CD8-positive, alpha-beta memory T cell (primary cell): ENCODE data around the gene SAMD3. TPM values are rescaled to one million over a fixed set of nuclear protein-coding genes. Genes with fewer than 3 reads are reported as not detected.

Experiments
- CTCF ChIA-PET: fragments of 350-600 bp; sonication (Branson Sonifier 250); formaldehyde crosslinking; loops from one replicate; lab custom pipeline; 2021; ENCODE audit warnings: antibody characterized with exemption; lab: Charles Lee
- POLR2A ChIA-PET: fragments of 350-600 bp; sonication (Branson Sonifier 250); formaldehyde crosslinking; loops from one replicate; lab custom pipeline; 2021; ENCODE audit warnings: antibody characterized with exemption; lab: Charles Lee
- DNase-seq, 5 donors: peaks; one replicate each; pipeline versions ENCODE4 v3.0.0 to v3.0.0-alpha.2; 2020 to 2022; ENCODE audit warnings: mixed read lengths in 1 of 5
- H3K27ac ChIP-seq: one replicate; pipeline ENCODE4 v1.7.0; 2013; ENCODE audit warnings: low read depth, mild to moderate bottlenecking, low read length, moderate library complexity
- H3K27me3 ChIP-seq: 2 replicates; pipeline ENCODE4 v1.7.0; 2013; ENCODE audit warnings: low read length, mild to moderate bottlenecking; ENCODE audit not compliant: insufficient read depth, poor library complexity, severe bottlenecking
- H3K36me3 ChIP-seq: 2 replicates; pipeline ENCODE4 v1.7.0; 2013; ENCODE audit warnings: mild to moderate bottlenecking, low read length, moderate library complexity; ENCODE audit not compliant: insufficient read depth
- H3K4me1 ChIP-seq: 2 replicates; pipeline ENCODE4 v1.7.0; 2013; ENCODE audit warnings: mild to moderate bottlenecking, low read length, moderate library complexity; ENCODE audit not compliant: insufficient read depth
- H3K4me3 ChIP-seq: 2 replicates; pipeline ENCODE4 v1.7.0; 2013; ENCODE audit warnings: mild to moderate bottlenecking, low read length
- H3K9me3 ChIP-seq: 2 replicates; pipeline ENCODE4 v1.7.0; 2013; ENCODE audit warnings: mild to moderate bottlenecking, low read length
- H3K27ac Mint-ChIP-seq, 8 donors: one replicate each; pipeline ENCODE4 v1.8.0; 2020 to 2021; ENCODE audit warnings: mixed read lengths in 8 of 8, mild to moderate bottlenecking in 6 of 8, inconsistent platforms in 3 of 8, moderate library complexity in 3 of 8
- H3K27me3 Mint-ChIP-seq, 2 donors: one replicate each; pipeline ENCODE4 v1.8.0; 2020 to 2021; ENCODE audit warnings: mixed read lengths in 2 of 2, mild to moderate bottlenecking in 1 of 2, moderate library complexity in 1 of 2
- H3K36me3 Mint-ChIP-seq, 3 donors: one replicate each; pipeline ENCODE4 v1.8.0; 2020 to 2021; ENCODE audit warnings: mixed read lengths in 3 of 3, inconsistent platforms in 1 of 3, mild to moderate bottlenecking in 1 of 3
- H3K4me1 Mint-ChIP-seq, 3 donors: one replicate each; pipeline ENCODE4 v1.8.0; 2020 to 2021; ENCODE audit warnings: mixed read lengths in 3 of 3, inconsistent platforms in 1 of 3, mild to moderate bottlenecking in 1 of 3
- H3K4me3 Mint-ChIP-seq, 7 donors: one replicate each; pipeline ENCODE4 v1.8.0; 2020 to 2021; ENCODE audit warnings: mixed read lengths in 7 of 7, mild to moderate bottlenecking in 6 of 7, moderate library complexity in 4 of 7, inconsistent platforms in 2 of 7
- H3K9me3 Mint-ChIP-seq, 5 donors: one replicate each; pipeline ENCODE4 v1.8.0; 2020 to 2022; ENCODE audit warnings: mixed read lengths in 5 of 5, mild to moderate bottlenecking in 3 of 5, moderate library complexity in 2 of 5, inconsistent platforms in 1 of 5
- polyA plus RNA-seq: library from polyadenylated mRNA; unstranded; fragments of 300-500 nt; fragmentation: Illumina TruSeq; gene quantifications from one replicate; pipeline ENCODE4 v1.2.3, GENCODE V29; 2021
- total RNA-seq, 2 experiments: library from RNA; stranded (reverse); gene quantifications; one replicate each; pipeline ENCODE4 v1.2.3, GENCODE V29; 2021

The SAMD3 gene
- total and polyA plus RNA-seq, 3 experiments from 2014 or later = 12.5 to 220 (median 14.5) TPM

DNA sequence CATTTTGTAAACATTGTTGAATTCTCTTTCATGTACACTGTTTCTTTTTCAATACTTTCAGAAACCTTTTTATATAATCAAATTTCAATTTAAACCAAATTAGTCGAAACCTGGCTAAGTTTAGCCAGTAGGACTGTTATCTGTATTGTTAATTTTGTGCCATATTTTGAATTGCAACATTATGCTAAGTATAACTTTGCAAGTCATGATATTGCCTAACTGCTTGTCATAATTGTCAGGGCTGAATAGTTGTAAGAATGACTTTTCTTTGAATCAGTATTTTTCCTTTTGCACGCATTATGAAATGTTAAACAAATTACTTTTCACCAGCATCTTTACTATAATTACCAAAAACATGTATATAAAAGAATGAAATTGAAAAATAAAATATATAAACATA, 82.7 kb downstream of the SAMD3 start:
- Mint-ChIP-seq H3K4me3 (peak overlapping the region in 1 of 7 donors; percentile 29), H3K36me3 (peaks cover 33 to 76% (median 40%) of the 10 kb centered on the region in 3 donors), H3K9me3 (no peaks in the 10 kb centered on the region), H3K27me3 (peaks cover 0 to 2% of the 10 kb centered on the region in 2 donors), H3K4me1 (peaks cover 54 to 76% (median 66%) of the 10 kb centered on the region in 3 donors), H3K27ac (peak overlapping the region in 6 of 8 donors; percentile 52 to 95 (median 68))
- CTCF ChIA-PET = interaction anchor here (2.2 to 2.3 kb wide), 2 partner anchors 10 to 83 kb away, joined by 6 read pairs; partner anchors contain the start of gene SAMD3
- POLR2A ChIA-PET = no interaction called here
- no peaks in the 10 kb centered on the region for H3K9me3 ChIP-seq
- DNase-seq = no peak
- H3K27me3 ChIP-seq = no peaks in the 10 kb centered on the region
- H3K27ac ChIP-seq = no peak overlapping the region
- H3K4me3 ChIP-seq = no peak overlapping the region
- H3K4me1 ChIP-seq = peaks cover 41% of the 10 kb centered on the region
- peaks cover 13% of the 10 kb centered on the region for H3K36me3 ChIP-seq

DNA sequence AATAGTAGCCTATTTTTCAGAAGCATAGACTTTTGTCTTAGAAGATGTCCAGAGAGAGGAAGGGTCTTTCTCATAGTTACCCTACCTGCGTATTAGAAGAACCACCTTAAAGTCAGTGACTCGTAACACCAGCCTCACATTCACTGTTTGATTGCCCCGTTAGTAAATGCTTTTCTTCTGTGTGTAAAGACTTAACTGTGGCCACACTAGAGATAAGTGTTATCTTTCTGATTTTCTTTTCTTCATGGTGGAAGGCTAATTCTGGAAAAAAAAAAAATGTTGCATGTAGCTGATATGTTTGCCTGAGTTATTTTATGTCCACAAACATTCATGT, 83.9 kb downstream of the SAMD3 start:
- Mint-ChIP-seq H3K9me3 (no peaks in the 10 kb centered on the region), H3K27ac (peak overlapping the region; percentile 72 to 96 (median 93)), H3K4me1 (peaks cover 63 to 83% (median 78%) of the 10 kb centered on the region in 3 donors), H3K36me3 (peaks cover 30 to 69% (median 39%) of the 10 kb centered on the region in 3 donors), H3K27me3 (peaks cover 0 to 2% of the 10 kb centered on the region in 2 donors), H3K4me3 (peak overlapping the region; percentile 70 to 91 (median 84))
- Histone ChIP-seq H3K4me1 (peaks cover 53% of the 10 kb centered on the region), H3K27me3 (no peaks in the 10 kb centered on the region), H3K9me3 (no peaks in the 10 kb centered on the region), H3K27ac (no peak overlapping the region), H3K36me3 (peaks cover 10% of the 10 kb centered on the region), H3K4me3 (peak overlapping the region; percentile 32)
- ChIA-PET CTCF (interaction anchor here (1.2 to 2.3 kb wide), 4 partner anchors 11 to 144 kb away, joined by 3 to 6 read pairs (median 5); partner anchors contain the start of gene SAMD3), POLR2A (interaction anchor here (0.9 to 1.6 kb wide), 2 partner anchors 64 to 77 kb away, joined by 3 to 12 read pairs; no protein-coding TSS in a partner anchor)
- DNase-seq = no peak

- Histone ChIP-seq H3K9me3 (no peaks in the 10 kb centered on the region), H3K36me3 (peaks cover 8% of the 10 kb centered on the region), H3K4me3 (peak overlapping the region; percentile 32), H3K27ac (no peak overlapping the region), H3K4me1 (peaks cover 59% of the 10 kb centered on the region), H3K27me3 (no peaks in the 10 kb centered on the region)
- Mint-ChIP-seq H3K36me3 (peaks cover 25 to 66% (median 34%) of the 10 kb centered on the region in 3 donors), H3K9me3 (no peaks in the 10 kb centered on the region), H3K4me1 (peaks cover 67 to 85% (median 84%) of the 10 kb centered on the region in 3 donors), H3K27ac (peak overlapping the region; percentile 72 to 96 (median 93)), H3K27me3 (no peaks in the 10 kb centered on the region), H3K4me3 (peak overlapping the region; percentile 70 to 91 (median 84))
- DNase-seq = no peak
- ChIA-PET POLR2A (interaction anchor here (1.6 kb wide), 1 partner anchor 65 kb away, joined by 3 read pairs; no protein-coding TSS in a partner anchor), CTCF (interaction anchor here (1.2 to 2.3 kb wide), 4 partner anchors 12 to 144 kb away, joined by 3 to 6 read pairs (median 5); partner anchors contain the start of gene SAMD3)
Measured at GRCh38 chr6:130138116-130138908, 84.4 kb downstream of the SAMD3 start.

DNA sequence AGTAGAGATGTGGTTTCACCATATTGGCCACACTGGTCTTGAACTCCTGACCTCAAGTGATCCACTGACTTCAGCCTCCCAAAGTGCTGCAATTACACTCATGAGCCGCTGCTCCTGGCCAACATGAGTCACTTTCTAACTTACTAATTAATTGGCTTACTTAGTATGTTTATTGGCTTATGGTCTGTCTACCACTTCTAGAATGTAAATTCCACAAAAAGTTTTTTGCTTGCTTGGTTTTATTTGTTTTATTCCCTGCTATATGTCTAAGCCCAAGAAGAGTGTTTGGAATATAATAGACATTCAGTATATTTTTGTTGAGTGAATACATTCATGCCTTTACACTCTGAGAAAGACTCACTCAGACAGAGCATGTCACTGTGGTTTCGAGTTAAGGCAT, 86.0 kb downstream of the SAMD3 start:
- no peaks in the 10 kb centered on the region for H3K9me3 ChIP-seq
- no peaks in the 10 kb centered on the region for H3K9me3 Mint-ChIP-seq
- peaks cover 22 to 51% (median 23%) of the 10 kb centered on the region in 3 donors for H3K36me3 Mint-ChIP-seq

DNA sequence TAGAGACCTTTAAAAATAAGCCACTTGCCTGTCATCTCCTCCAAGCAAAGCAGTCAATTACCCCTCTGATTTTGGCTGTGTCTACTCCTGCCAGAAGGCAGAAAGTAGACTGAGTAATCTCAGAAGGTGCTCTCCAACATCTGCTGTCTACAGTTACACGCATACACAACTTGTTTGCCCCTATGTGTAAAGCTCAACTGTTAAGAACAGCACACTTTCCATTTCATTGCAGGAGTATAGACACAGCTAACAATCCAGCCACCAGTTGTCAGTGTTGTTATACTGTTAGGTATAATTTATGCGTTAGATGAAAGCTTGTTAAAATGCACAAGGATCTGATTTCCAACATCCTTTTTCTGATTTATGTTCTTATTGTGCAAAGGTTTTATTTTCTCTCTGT, 88.2 kb downstream of the SAMD3 start:
- no peaks in the 10 kb centered on the region for H3K27me3 ChIP-seq
- POLR2A ChIA-PET = interaction anchor here (0.7 kb wide), 3 partner anchors 21 to 83 kb away, joined by 5 to 11 read pairs (median 9); no protein-coding TSS in a partner anchor
- peaks cover 87% of the 10 kb centered on the region for H3K4me1 ChIP-seq
- CTCF ChIA-PET = interaction anchor here (1.1 to 1.3 kb wide), 3 partner anchors 104 to 148 kb away, joined by 3 to 4 read pairs (median 3); no protein-coding TSS in a partner anchor
- H3K36me3 ChIP-seq = no peaks in the 10 kb centered on the region
- Mint-ChIP-seq H3K27me3 (no peaks in the 10 kb centered on the region), H3K9me3 (no peaks in the 10 kb centered on the region), H3K4me3 (peak overlapping the region; percentile 25 to 49 (median 30)), H3K4me1 (peaks cover 89 to 97% (median 96%) of the 10 kb centered on the region in 3 donors), H3K36me3 (peaks cover 16 to 42% (median 18%) of the 10 kb centered on the region in 3 donors), H3K27ac (peak overlapping the region; percentile 39 to 95 (median 77))
- peak in 1 of 5 donors; percentile 21 for DNase-seq
- H3K4me3 ChIP-seq = no peak overlapping the region
- no peaks in the 10 kb centered on the region for H3K9me3 ChIP-seq
- no peak overlapping the region for H3K27ac ChIP-seq

More for the DNA sequence above, 86.0 kb downstream of the SAMD3 start:
- Mint-ChIP-seq H3K4me3 (peak overlapping the region in 2 of 7 donors; percentile 12 to 52), H3K27me3 (no peaks in the 10 kb centered on the region), H3K27ac (peak overlapping the region in 5 of 8 donors; percentile 14 to 95 (median 75)), H3K4me1 (peaks cover 79 to 92% (median 89%) of the 10 kb centered on the region in 3 donors)
- Histone ChIP-seq H3K27me3 (no peaks in the 10 kb centered on the region), H3K36me3 (no peaks in the 10 kb centered on the region), H3K4me1 (peaks cover 69% of the 10 kb centered on the region), H3K4me3 (no peak overlapping the region), H3K27ac (no peak overlapping the region)
- no peak for DNase-seq
- ChIA-PET CTCF (no interaction called here), POLR2A (no interaction called here)

- Mint-ChIP-seq H3K27me3 (no peaks in the 10 kb centered on the region), H3K4me3 (peak overlapping the region; percentile 35 to 79 (median 70)), H3K27ac (peak overlapping the region; percentile 72 to 97 (median 90)), H3K4me1 (peaks cover 79 to 95% (median 90%) of the 10 kb centered on the region in 3 donors), H3K9me3 (no peaks in the 10 kb centered on the region), H3K36me3 (peaks cover 8 to 34% (median 8%) of the 10 kb centered on the region in 3 donors)
- no peaks in the 10 kb centered on the region for H3K27me3 ChIP-seq
- peak overlapping the region; percentile 7 for H3K4me3 ChIP-seq
- CTCF ChIA-PET = interaction anchor here (1.0 to 2.1 kb wide), 2 partner anchors 91 to 150 kb away, joined by 3 to 4 read pairs; partner anchors contain the start of gene SAMD3
- no peaks in the 10 kb centered on the region for H3K36me3 ChIP-seq
- peaks cover 69% of the 10 kb centered on the region for H3K4me1 ChIP-seq
- H3K9me3 ChIP-seq = no peaks in the 10 kb centered on the region
- peak; percentile 26 to 86 (median 82) for DNase-seq
- POLR2A ChIA-PET = interaction anchor here (1.2 kb wide), 1 partner anchor 44 kb away, joined by 5 read pairs; no protein-coding TSS in a partner anchor
- H3K27ac ChIP-seq = peak overlapping the region; percentile 52
Measured at GRCh38 chr6:130132286-130132701, 90.5 kb downstream of the SAMD3 start.

GRCh38 chr6:130129762-130130246, 92.9 kb downstream of the SAMD3 start:
- Mint-ChIP-seq H3K36me3 (peaks cover 11 to 32% (median 12%) of the 10 kb centered on the region in 3 donors), H3K4me3 (no peak overlapping the region), H3K27ac (peak overlapping the region in 5 of 8 donors; percentile 12 to 95 (median 64)), H3K4me1 (peaks cover 78 to 98% (median 83%) of the 10 kb centered on the region in 3 donors), H3K9me3 (no peaks in the 10 kb centered on the region), H3K27me3 (no peaks in the 10 kb centered on the region)
- CTCF ChIA-PET = no interaction called here
- Histone ChIP-seq H3K9me3 (no peaks in the 10 kb centered on the region), H3K27me3 (no peaks in the 10 kb centered on the region), H3K4me1 (peaks cover 49% of the 10 kb centered on the region), H3K4me3 (no peak overlapping the region), H3K27ac (no peak overlapping the region), H3K36me3 (no peaks in the 10 kb centered on the region)
- no peak for DNase-seq
- POLR2A ChIA-PET = no interaction called here
